ENCODE measurements around the gene CUL1.

CUL1 gene

GRCh38 chr7:148674689-148675088 lies 24.0 kb upstream of the CUL1 start:
- Histone ChIP-seq H3K36me3 (ENCODE audit: insufficient read depth, low read length) (no peaks in the 10 kb centered on the region), H3K4me3 (ENCODE audit: low read length) (no peak overlapping the region), H3K4me1 (ENCODE audit: control insufficient read depth, insufficient read depth, low read length) (no peaks in the 10 kb centered on the region), H3K4me2 (ENCODE audit: low read length) (no peak overlapping the region), H3K9ac (ENCODE audit: low read depth, low read length) (no peak overlapping the region), H3K9me3 (replicated peaks; ENCODE audit: low read length) (no peaks in the 10 kb centered on the region), H3K27me3 (ENCODE audit: control insufficient read depth, insufficient read depth, low read length) (peaks cover 12% of the 10 kb centered on the region)

GRCh38 chr7:148676291-148676690 lies 22.4 kb upstream of the CUL1 start:
- no peaks in the 10 kb centered on the region for H3K9me3 ChIP-seq (replicated peaks; ENCODE audit: low read length)
- no peaks in the 10 kb centered on the region for H3K4me1 ChIP-seq (ENCODE audit: control insufficient read depth, insufficient read depth, low read length)
- H3K9ac ChIP-seq (ENCODE audit: low read depth, low read length), result no peak overlapping the region
- H3K4me3 ChIP-seq (ENCODE audit: low read length), result no peak overlapping the region
- H3K4me2 ChIP-seq (ENCODE audit: low read length), result no peak overlapping the region
- H3K36me3 ChIP-seq (ENCODE audit: insufficient read depth, low read length), result no peaks in the 10 kb centered on the region
- H3K27me3 ChIP-seq (ENCODE audit: control insufficient read depth, insufficient read depth, low read length), result peaks cover 12% of the 10 kb centered on the region

- peaks cover 14% of the 10 kb centered on the region for H3K27me3 ChIP-seq (ENCODE audit: control insufficient read depth, insufficient read depth, low read length)
- H3K9ac ChIP-seq (ENCODE audit: low read depth, low read length), result no peak overlapping the region
- H3K4me2 ChIP-seq (ENCODE audit: low read length), result no peak overlapping the region
- no peaks in the 10 kb centered on the region for H3K4me1 ChIP-seq (ENCODE audit: control insufficient read depth, insufficient read depth, low read length)
- no peak overlapping the region for H3K4me3 ChIP-seq (ENCODE audit: low read length)
- no peaks in the 10 kb centered on the region for H3K9me3 ChIP-seq (replicated peaks; ENCODE audit: low read length)
- no peaks in the 10 kb centered on the region for H3K36me3 ChIP-seq (ENCODE audit: insufficient read depth, low read length)
These were observed 16.9 kb upstream of the CUL1 start for GRCh38 chr7:148681821-148682220.

GRCh38 chr7:148684289-148684830 lies 14.3 kb upstream of the CUL1 start:
- no peaks in the 10 kb centered on the region for H3K9me3 ChIP-seq (replicated peaks; ENCODE audit: low read length)
- peaks cover 9% of the 10 kb centered on the region for H3K27me3 ChIP-seq (ENCODE audit: control insufficient read depth, insufficient read depth, low read length)
- no peaks in the 10 kb centered on the region for H3K4me1 ChIP-seq (ENCODE audit: control insufficient read depth, insufficient read depth, low read length)
- H3K4me3 ChIP-seq (ENCODE audit: low read length), result no peak overlapping the region
- H3K4me2 ChIP-seq (ENCODE audit: low read length), result no peak overlapping the region
- no peak overlapping the region for H3K9ac ChIP-seq (ENCODE audit: low read depth, low read length)
- H3K36me3 ChIP-seq (ENCODE audit: insufficient read depth, low read length), result no peaks in the 10 kb centered on the region

- Histone ChIP-seq H3K4me3 (ENCODE audit: low read length) (no peak overlapping the region), H3K36me3 (ENCODE audit: insufficient read depth, low read length) (no peaks in the 10 kb centered on the region), H3K9me3 (replicated peaks; ENCODE audit: low read length) (no peaks in the 10 kb centered on the region), H3K9ac (ENCODE audit: low read depth, low read length) (no peak overlapping the region), H3K27me3 (ENCODE audit: control insufficient read depth, insufficient read depth, low read length) (peaks cover 7% of the 10 kb centered on the region), H3K4me2 (ENCODE audit: low read length) (no peak overlapping the region), H3K4me1 (ENCODE audit: control insufficient read depth, insufficient read depth, low read length) (no peaks in the 10 kb centered on the region)
These were observed 12.3 kb upstream of the CUL1 start for GRCh38 chr7:148686312-148686937.

- Histone ChIP-seq H3K27me3 (ENCODE audit: control insufficient read depth, insufficient read depth, low read length) (peaks cover 7% of the 10 kb centered on the region), H3K9ac (ENCODE audit: low read depth, low read length) (no peak overlapping the region), H3K9me3 (replicated peaks; ENCODE audit: low read length) (no peaks in the 10 kb centered on the region), H3K4me2 (ENCODE audit: low read length) (no peak overlapping the region), H3K4me1 (ENCODE audit: control insufficient read depth, insufficient read depth, low read length) (no peaks in the 10 kb centered on the region), H3K4me3 (ENCODE audit: low read length) (no peak overlapping the region), H3K36me3 (ENCODE audit: insufficient read depth, low read length) (no peaks in the 10 kb centered on the region)
These were observed 11.1 kb upstream of the CUL1 start for GRCh38 chr7:148687555-148687954.

- Histone ChIP-seq H3K4me1 (ENCODE audit: control insufficient read depth, insufficient read depth, low read length) (no peaks in the 10 kb centered on the region), H3K9me3 (replicated peaks; ENCODE audit: low read length) (no peaks in the 10 kb centered on the region), H3K9ac (ENCODE audit: low read depth, low read length) (no peak overlapping the region), H3K36me3 (ENCODE audit: insufficient read depth, low read length) (no peaks in the 10 kb centered on the region), H3K4me3 (ENCODE audit: low read length) (no peak overlapping the region), H3K4me2 (ENCODE audit: low read length) (no peak overlapping the region), H3K27me3 (ENCODE audit: control insufficient read depth, insufficient read depth, low read length) (peaks cover 7% of the 10 kb centered on the region)
These were observed 10.2 kb upstream of the CUL1 start for GRCh38 chr7:148688526-148688925.

- Histone ChIP-seq H3K9me3 (replicated peaks; ENCODE audit: low read length) (no peaks in the 10 kb centered on the region), H3K27me3 (ENCODE audit: control insufficient read depth, insufficient read depth, low read length) (no peaks in the 10 kb centered on the region), H3K4me1 (ENCODE audit: control insufficient read depth, insufficient read depth, low read length) (peaks cover 9% of the 10 kb centered on the region), H3K9ac (ENCODE audit: low read depth, low read length) (no peak overlapping the region), H3K4me3 (ENCODE audit: low read length) (no peak overlapping the region), H3K36me3 (ENCODE audit: insufficient read depth, low read length) (no peaks in the 10 kb centered on the region), H3K4me2 (ENCODE audit: low read length) (no peak overlapping the region)
These were observed 5.1 kb upstream of the CUL1 start for GRCh38 chr7:148693651-148694050.

- peaks cover 9% of the 10 kb centered on the region for H3K4me1 ChIP-seq (ENCODE audit: control insufficient read depth, insufficient read depth, low read length)
- H3K9me3 ChIP-seq (replicated peaks; ENCODE audit: low read length), result no peaks in the 10 kb centered on the region
- no peaks in the 10 kb centered on the region for H3K27me3 ChIP-seq (ENCODE audit: control insufficient read depth, insufficient read depth, low read length)
- H3K9ac ChIP-seq (ENCODE audit: low read depth, low read length), result no peak overlapping the region
- H3K4me3 ChIP-seq (ENCODE audit: low read length), result no peak overlapping the region
- no peak overlapping the region for H3K4me2 ChIP-seq (ENCODE audit: low read length)
- no peaks in the 10 kb centered on the region for H3K36me3 ChIP-seq (ENCODE audit: insufficient read depth, low read length)
These were observed 4.1 kb upstream of the CUL1 start for GRCh38 chr7:148694631-148695030.

- Histone ChIP-seq H3K4me3 (ENCODE audit: low read length) (no peak overlapping the region), H3K36me3 (ENCODE audit: insufficient read depth, low read length) (no peaks in the 10 kb centered on the region), H3K4me1 (ENCODE audit: control insufficient read depth, insufficient read depth, low read length) (peaks cover 14% of the 10 kb centered on the region), H3K27me3 (ENCODE audit: control insufficient read depth, insufficient read depth, low read length) (no peaks in the 10 kb centered on the region), H3K4me2 (ENCODE audit: low read length) (no peak overlapping the region), H3K9ac (ENCODE audit: low read depth, low read length) (no peak overlapping the region), H3K9me3 (replicated peaks; ENCODE audit: low read length) (no peaks in the 10 kb centered on the region)
These were observed 2.8 kb upstream of the CUL1 start for GRCh38 chr7:148695953-148696352.

- Histone ChIP-seq H3K27me3 (ENCODE audit: control insufficient read depth, insufficient read depth, low read length) (no peaks in the 10 kb centered on the region), H3K4me2 (ENCODE audit: low read length) (no peak overlapping the region), H3K4me1 (ENCODE audit: control insufficient read depth, insufficient read depth, low read length) (peaks cover 22% of the 10 kb centered on the region), H3K36me3 (ENCODE audit: insufficient read depth, low read length) (no peaks in the 10 kb centered on the region), H3K4me3 (ENCODE audit: low read length) (no peak overlapping the region), H3K9ac (ENCODE audit: low read depth, low read length) (no peak overlapping the region), H3K9me3 (replicated peaks; ENCODE audit: low read length) (no peaks in the 10 kb centered on the region)
These were observed 1.9 kb upstream of the CUL1 start for GRCh38 chr7:148696787-148697186.

- Histone ChIP-seq H3K9ac (ENCODE audit: low read depth, low read length) (peak overlapping the region; percentile 98), H3K4me2 (ENCODE audit: low read length) (peak overlapping the region; percentile 75), H3K9me3 (replicated peaks; ENCODE audit: low read length) (no peaks in the 10 kb centered on the region), H3K36me3 (ENCODE audit: insufficient read depth, low read length) (no peaks in the 10 kb centered on the region), H3K27me3 (ENCODE audit: control insufficient read depth, insufficient read depth, low read length) (no peaks in the 10 kb centered on the region), H3K4me1 (ENCODE audit: control insufficient read depth, insufficient read depth, low read length) (peaks cover 24% of the 10 kb centered on the region), H3K4me3 (ENCODE audit: low read length) (peak overlapping the region; percentile 92)
These were observed 1.3 kb upstream of the CUL1 start for GRCh38 chr7:148697256-148698006.
